Gastroesophageal sphincter (tissue), 3 donors: ENCODE results near the gene EIF2AK2.

Experiments used
- EP300 ChIP-seq: sonication (generic); formaldehyde crosslinking; IDR thresholded peaks from one replicate; pipeline ENCODE4 v1.6.1; 2017; ENCODE audit warnings: antibody characterized with exemption, mild to moderate bottlenecking
- POLR2A ChIP-seq, 2 donors: fragments of 450-650 bp; IDR thresholded peaks; one replicate each; pipeline ENCODE4 v1.6.1; 2017; ENCODE audit warnings: antibody characterized with exemption in 2 of 2, mild to moderate bottlenecking in 2 of 2, moderate library complexity in 1 of 2
- POLR2AphosphoS5 ChIP-seq: sonication (generic); formaldehyde crosslinking; IDR thresholded peaks from one replicate; pipeline ENCODE4 v1.6.1; 2017; ENCODE audit warnings: antibody characterized with exemption
- TF ChIP-seq, protein P1 (sequence below), 4 experiments: fragments of 200-600 bp in 2 of 4; fragments of 450-650 bp in 2 of 4; sonication (generic) in 1 of 4; IDR thresholded peaks; one replicate each; pipeline ENCODE4 v1.5.1; 2017 to 2019; ENCODE audit warnings: antibody characterized with exemption in 4 of 4, mild to moderate bottlenecking in 2 of 4, moderate library complexity in 2 of 4

DNA sequence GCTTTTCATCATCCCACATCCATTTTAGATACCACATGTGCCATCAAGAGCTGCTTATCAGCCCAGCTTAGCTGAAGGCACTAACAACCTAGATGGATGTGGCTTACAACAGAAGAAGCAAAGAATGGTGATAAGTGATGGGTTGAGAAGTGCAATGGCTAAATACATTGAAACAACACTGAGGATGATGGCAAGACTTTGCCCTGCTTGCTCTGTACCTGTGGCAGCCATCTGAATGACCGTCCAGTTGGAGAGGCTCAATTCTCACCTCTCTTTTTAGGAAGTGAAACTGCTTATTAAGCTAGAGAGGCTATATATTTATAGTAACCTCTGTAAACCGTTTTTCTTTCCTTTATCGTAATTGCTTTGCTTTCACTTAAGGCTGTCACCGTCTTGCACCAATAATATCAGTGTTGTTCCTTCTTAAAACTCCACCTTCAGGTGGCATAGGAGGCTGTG is 66.7 kb downstream of the EIF2AK2 start:
- TF ChIP-seq, protein P1, sequence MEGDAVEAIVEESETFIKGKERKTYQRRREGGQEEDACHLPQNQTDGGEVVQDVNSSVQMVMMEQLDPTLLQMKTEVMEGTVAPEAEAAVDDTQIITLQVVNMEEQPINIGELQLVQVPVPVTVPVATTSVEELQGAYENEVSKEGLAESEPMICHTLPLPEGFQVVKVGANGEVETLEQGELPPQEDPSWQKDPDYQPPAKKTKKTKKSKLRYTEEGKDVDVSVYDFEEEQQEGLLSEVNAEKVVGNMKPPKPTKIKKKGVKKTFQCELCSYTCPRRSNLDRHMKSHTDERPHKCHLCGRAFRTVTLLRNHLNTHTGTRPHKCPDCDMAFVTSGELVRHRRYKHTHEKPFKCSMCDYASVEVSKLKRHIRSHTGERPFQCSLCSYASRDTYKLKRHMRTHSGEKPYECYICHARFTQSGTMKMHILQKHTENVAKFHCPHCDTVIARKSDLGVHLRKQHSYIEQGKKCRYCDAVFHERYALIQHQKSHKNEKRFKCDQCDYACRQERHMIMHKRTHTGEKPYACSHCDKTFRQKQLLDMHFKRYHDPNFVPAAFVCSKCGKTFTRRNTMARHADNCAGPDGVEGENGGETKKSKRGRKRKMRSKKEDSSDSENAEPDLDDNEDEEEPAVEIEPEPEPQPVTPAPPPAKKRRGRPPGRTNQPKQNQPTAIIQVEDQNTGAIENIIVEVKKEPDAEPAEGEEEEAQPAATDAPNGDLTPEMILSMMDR (IDR thresholded peaks at IDR 0.05): no peak
- TF ChIP-seq POLR2A (IDR thresholded peaks at IDR 0.05): no peak
- TF ChIP-seq POLR2AphosphoS5: no peak
- no peak for TF ChIP-seq EP300
